ENCODE data around the gene EPHB1.

EPHB1 gene

DNA sequence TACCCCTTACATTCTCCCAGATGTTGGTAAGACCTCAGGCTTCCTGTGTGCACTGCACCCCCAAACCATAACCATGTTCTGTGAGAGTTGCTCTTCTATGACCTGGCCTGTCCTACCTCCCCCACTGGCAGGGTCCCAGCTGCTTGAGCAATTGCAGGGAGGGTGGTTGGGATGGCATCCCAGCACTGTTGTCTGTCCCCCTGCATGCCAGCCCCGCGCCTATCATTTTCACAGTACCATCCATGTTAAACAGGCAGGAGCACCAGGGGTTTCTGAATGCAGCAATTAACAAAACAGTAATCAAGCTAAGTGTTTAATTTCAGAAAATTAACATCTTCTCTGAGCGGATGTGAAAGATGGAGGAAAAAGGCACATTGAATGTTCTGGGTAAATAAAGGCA, 345.5 kb downstream of the EPHB1 start:
- Histone ChIP-seq H3K4me3 (replicated peaks; ENCODE audit: insufficient read depth, low read length) (no peak overlapping the region), H3K27me3 (ENCODE audit: insufficient read depth, poor library complexity, severe bottlenecking) (no peaks in the 10 kb centered on the region), H3K27ac (replicated peaks) (no peak overlapping the region)
- no peak for DNase-seq (ENCODE audit: low read depth in 1 of 2, low spot score in 1 of 2)
- TF ChIP-seq POLR2AphosphoS5 (IDR thresholded peaks at IDR 0.05; ENCODE audit: low read depth): no peak
- no peak for TF ChIP-seq GABPA (IDR thresholded peaks at IDR 0.05; ENCODE audit: low read depth)
- TF ChIP-seq, protein P1, sequence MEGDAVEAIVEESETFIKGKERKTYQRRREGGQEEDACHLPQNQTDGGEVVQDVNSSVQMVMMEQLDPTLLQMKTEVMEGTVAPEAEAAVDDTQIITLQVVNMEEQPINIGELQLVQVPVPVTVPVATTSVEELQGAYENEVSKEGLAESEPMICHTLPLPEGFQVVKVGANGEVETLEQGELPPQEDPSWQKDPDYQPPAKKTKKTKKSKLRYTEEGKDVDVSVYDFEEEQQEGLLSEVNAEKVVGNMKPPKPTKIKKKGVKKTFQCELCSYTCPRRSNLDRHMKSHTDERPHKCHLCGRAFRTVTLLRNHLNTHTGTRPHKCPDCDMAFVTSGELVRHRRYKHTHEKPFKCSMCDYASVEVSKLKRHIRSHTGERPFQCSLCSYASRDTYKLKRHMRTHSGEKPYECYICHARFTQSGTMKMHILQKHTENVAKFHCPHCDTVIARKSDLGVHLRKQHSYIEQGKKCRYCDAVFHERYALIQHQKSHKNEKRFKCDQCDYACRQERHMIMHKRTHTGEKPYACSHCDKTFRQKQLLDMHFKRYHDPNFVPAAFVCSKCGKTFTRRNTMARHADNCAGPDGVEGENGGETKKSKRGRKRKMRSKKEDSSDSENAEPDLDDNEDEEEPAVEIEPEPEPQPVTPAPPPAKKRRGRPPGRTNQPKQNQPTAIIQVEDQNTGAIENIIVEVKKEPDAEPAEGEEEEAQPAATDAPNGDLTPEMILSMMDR (IDR thresholded peaks at IDR 0.05; ENCODE audit: insufficient read depth, low read length): no peak
- TF ChIP-seq, protein P2, sequence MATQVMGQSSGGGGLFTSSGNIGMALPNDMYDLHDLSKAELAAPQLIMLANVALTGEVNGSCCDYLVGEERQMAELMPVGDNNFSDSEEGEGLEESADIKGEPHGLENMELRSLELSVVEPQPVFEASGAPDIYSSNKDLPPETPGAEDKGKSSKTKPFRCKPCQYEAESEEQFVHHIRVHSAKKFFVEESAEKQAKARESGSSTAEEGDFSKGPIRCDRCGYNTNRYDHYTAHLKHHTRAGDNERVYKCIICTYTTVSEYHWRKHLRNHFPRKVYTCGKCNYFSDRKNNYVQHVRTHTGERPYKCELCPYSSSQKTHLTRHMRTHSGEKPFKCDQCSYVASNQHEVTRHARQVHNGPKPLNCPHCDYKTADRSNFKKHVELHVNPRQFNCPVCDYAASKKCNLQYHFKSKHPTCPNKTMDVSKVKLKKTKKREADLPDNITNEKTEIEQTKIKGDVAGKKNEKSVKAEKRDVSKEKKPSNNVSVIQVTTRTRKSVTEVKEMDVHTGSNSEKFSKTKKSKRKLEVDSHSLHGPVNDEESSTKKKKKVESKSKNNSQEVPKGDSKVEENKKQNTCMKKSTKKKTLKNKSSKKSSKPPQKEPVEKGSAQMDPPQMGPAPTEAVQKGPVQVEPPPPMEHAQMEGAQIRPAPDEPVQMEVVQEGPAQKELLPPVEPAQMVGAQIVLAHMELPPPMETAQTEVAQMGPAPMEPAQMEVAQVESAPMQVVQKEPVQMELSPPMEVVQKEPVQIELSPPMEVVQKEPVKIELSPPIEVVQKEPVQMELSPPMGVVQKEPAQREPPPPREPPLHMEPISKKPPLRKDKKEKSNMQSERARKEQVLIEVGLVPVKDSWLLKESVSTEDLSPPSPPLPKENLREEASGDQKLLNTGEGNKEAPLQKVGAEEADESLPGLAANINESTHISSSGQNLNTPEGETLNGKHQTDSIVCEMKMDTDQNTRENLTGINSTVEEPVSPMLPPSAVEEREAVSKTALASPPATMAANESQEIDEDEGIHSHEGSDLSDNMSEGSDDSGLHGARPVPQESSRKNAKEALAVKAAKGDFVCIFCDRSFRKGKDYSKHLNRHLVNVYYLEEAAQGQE (IDR thresholded peaks at IDR 0.05; ENCODE audit: insufficient replicate concordance, low read depth): no peak
- no peak for TF ChIP-seq SPI1 (IDR thresholded peaks at IDR 0.05; ENCODE audit: borderline replicate concordance, low read depth)

DNA sequence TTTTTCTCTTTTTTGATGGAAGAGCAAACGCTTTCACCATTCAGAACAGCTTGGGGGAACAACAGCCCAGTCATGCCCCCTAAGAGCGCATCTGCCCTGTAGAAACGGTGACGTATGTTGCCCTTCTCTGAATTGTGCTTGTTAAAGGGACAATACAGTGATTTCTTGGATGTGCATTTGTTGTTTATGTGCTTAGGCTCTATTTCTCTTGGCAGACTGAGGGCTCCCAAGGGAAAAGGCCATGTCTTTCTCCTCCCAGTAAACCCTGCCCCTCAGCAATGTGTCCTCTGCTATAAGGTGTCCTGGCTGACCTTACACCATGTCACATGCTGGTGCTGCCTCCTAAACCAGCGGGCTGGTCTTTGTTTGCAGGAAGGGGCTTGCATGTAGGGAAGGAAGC, 346.1 kb downstream of the EPHB1 start:
- Histone ChIP-seq H3K27me3 (ENCODE audit: insufficient read depth, poor library complexity, severe bottlenecking) (no peaks in the 10 kb centered on the region), H3K27ac (replicated peaks) (no peak overlapping the region), H3K4me3 (replicated peaks; ENCODE audit: insufficient read depth, low read length) (no peak overlapping the region)
- no peak for DNase-seq (ENCODE audit: low read depth in 1 of 2, low spot score in 1 of 2)
- TF ChIP-seq GABPA (IDR thresholded peaks at IDR 0.05; ENCODE audit: low read depth): no peak
- TF ChIP-seq, protein P1 (IDR thresholded peaks at IDR 0.05; ENCODE audit: insufficient read depth, low read length): no peak
- TF ChIP-seq, protein P2 (IDR thresholded peaks at IDR 0.05; ENCODE audit: insufficient replicate concordance, low read depth): no peak
- TF ChIP-seq POLR2AphosphoS5 (IDR thresholded peaks at IDR 0.05; ENCODE audit: low read depth): no peak
- TF ChIP-seq SPI1 (IDR thresholded peaks at IDR 0.05; ENCODE audit: borderline replicate concordance, low read depth): no peak

DNA sequence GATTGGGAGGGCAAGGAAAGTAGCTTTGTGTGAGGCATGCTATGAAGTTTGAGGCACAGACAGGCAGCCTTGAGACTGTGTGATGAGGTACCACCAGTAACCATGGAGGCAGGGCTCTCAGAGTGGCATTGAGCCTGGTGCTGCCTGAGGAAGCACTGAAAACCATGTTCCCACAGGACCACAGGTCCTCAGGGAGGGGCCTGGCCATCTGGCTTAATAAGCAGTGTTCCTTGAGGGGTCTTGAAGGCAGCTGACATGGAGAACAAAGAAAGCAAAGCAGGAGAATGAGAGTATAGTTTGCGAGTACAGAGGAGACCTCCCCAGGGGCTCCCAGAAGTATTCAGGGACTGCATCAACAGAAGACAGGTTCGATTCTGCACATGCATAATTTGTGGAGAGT, 346.6 kb downstream of the EPHB1 start:
- no peak for DNase-seq (ENCODE audit: low read depth in 1 of 2, low spot score in 1 of 2)
- Histone ChIP-seq H3K4me3 (replicated peaks; ENCODE audit: insufficient read depth, low read length) (no peak overlapping the region), H3K27ac (replicated peaks) (no peak overlapping the region), H3K27me3 (ENCODE audit: insufficient read depth, poor library complexity, severe bottlenecking) (no peaks in the 10 kb centered on the region)
- TF ChIP-seq SPI1 (IDR thresholded peaks at IDR 0.05; ENCODE audit: borderline replicate concordance, low read depth) (no peak), GABPA (IDR thresholded peaks at IDR 0.05; ENCODE audit: low read depth) (no peak), POLR2AphosphoS5 (IDR thresholded peaks at IDR 0.05; ENCODE audit: low read depth) (no peak)
- TF ChIP-seq, protein P1 (IDR thresholded peaks at IDR 0.05; ENCODE audit: insufficient read depth, low read length): no peak
- TF ChIP-seq, protein P2 (IDR thresholded peaks at IDR 0.05; ENCODE audit: insufficient replicate concordance, low read depth): no peak
